HepG2 (cell line): ENCODE data around the gene SCN2A. TPM values are rescaled to one million over a fixed set of nuclear protein-coding genes. Genes with fewer than 3 reads are reported as not detected.

Source experiments
- ASH2L ChIP-seq: fragments of 300-600, 200-600 bp; sonication (generic); IDR thresholded peaks from 2 replicates; pipeline ENCODE4 v1.7.0; 2017; ENCODE audit warnings: low read depth, mild to moderate bottlenecking, moderate library complexity, mixed read lengths, low read length; ENCODE audit not compliant: insufficient read length
- ATF7 ChIP-seq, 2 experiments: fragments of 450-650 bp in 1 of 2; sonication (generic) in 1 of 2; formaldehyde crosslinking in 1 of 2; IDR thresholded peaks; 2 replicates each; pipeline versions ENCODE4 v1.4.0 to v1.6.1; 2016 to 2020; ENCODE audit warnings: antibody characterized with exemption in 1 of 2, mild to moderate bottlenecking in 1 of 2, missing genetic modification reagents in 1 of 2
- HMGA1 ChIP-seq: sonication (generic); formaldehyde crosslinking; conservative IDR thresholded peaks from 2 replicates; pipeline ENCODE4 v1.4.0; 2020; ENCODE audit warnings: missing genetic modification reagents
- HOXA5 ChIP-seq: sonication (generic); formaldehyde crosslinking; IDR thresholded peaks from 2 replicates; pipeline ENCODE4 v1.4.0; 2020; ENCODE audit warnings: missing genetic modification reagents
- HOXA9 ChIP-seq: sonication (generic); formaldehyde crosslinking; IDR thresholded peaks from 2 replicates; pipeline ENCODE4 v1.8.1; 2022; ENCODE audit warnings: missing genetic modification reagents, mild to moderate bottlenecking, moderate library complexity, borderline replicate concordance
- KDM4B ChIP-seq: sonication (generic); formaldehyde crosslinking; IDR thresholded peaks from 2 replicates; pipeline ENCODE4 v1.4.0; 2020; ENCODE audit warnings: missing genetic modification reagents
- NCOA1 ChIP-seq: sonication (generic); formaldehyde crosslinking; IDR thresholded peaks from 2 replicates; pipeline ENCODE4 v1.9.0; 2021; ENCODE audit warnings: missing genetic modification reagents
- NR2C2 ChIP-seq: sonication (generic); formaldehyde crosslinking; IDR thresholded peaks from 2 replicates; pipeline ENCODE4 v1.4.0; 2020; ENCODE audit warnings: missing genetic modification reagents, mild to moderate bottlenecking, moderate library complexity, borderline replicate concordance
- PHF5A ChIP-seq: IDR thresholded peaks from one replicate; pipeline ENCODE4 v1.6.1; 2018; ENCODE audit warnings: low read depth, missing genetic modification reagents; ENCODE audit not compliant: unreplicated experiment
- POLR2A ChIP-seq, 2 experiments: IDR thresholded peaks; 2 replicates each; pipeline ENCODE4 v1.6.1; 2011; ENCODE audit warnings: low read depth in 2 of 2, low read length in 2 of 2, mild to moderate bottlenecking in 1 of 2, moderate library complexity in 1 of 2; ENCODE audit not compliant: insufficient read depth in 1 of 2
- SMC3 ChIP-seq: IDR thresholded peaks from 2 replicates; pipeline ENCODE4 v1.6.1; 2011; ENCODE audit warnings: low read length, improper control_type of control experiment
- STAG1 ChIP-seq: sonication (generic); formaldehyde crosslinking; IDR thresholded peaks from 2 replicates; pipeline ENCODE4 v1.4.0; 2020; ENCODE audit warnings: missing genetic modification reagents
- ZNF569 ChIP-seq: sonication (generic); formaldehyde crosslinking; IDR thresholded peaks from 2 replicates; pipeline ENCODE4 v1.5.0; 2020; ENCODE audit warnings: mild to moderate bottlenecking, missing genetic modification reagents, moderate library complexity, borderline replicate concordance
- ZNF629 ChIP-seq: sonication (generic); formaldehyde crosslinking; conservative IDR thresholded peaks from 2 replicates; pipeline ENCODE4 v1.5.0; 2020; ENCODE audit warnings: missing genetic modification reagents
- ZNF850 ChIP-seq: sonication (generic); formaldehyde crosslinking; conservative IDR thresholded peaks from 2 replicates; pipeline ENCODE4 v1.9.0; 2021; ENCODE audit warnings: mild to moderate bottlenecking, missing genetic modification reagents
- ZSCAN30 ChIP-seq: sonication (generic); formaldehyde crosslinking; IDR thresholded peaks from 2 replicates; pipeline ENCODE4 v1.5.0; 2020; ENCODE audit warnings: mild to moderate bottlenecking, missing genetic modification reagents
- polyA plus RNA-seq, 8 experiments: library from polyadenylated mRNA; depleted of rRNA in 3 of 8; stranded (reverse) in 7 of 8; unstranded in 1 of 8; fragments of >200 nt; fragmentation: Illumina TruSeq in 4 of 8; extraction: Trizol in 4 of 8; gene quantifications; 2 replicates each; pipeline versions ENCODE4 v1.2.1 to v1.2.3, GENCODE V29; 2011 to 2016; ENCODE audit warnings: low read depth in 4 of 8, missing spikeins in 1 of 8, mixed read lengths in 1 of 8; ENCODE audit not compliant: insufficient read depth in 1 of 8
- total RNA-seq, 5 experiments: library from RNA; depleted of rRNA; stranded (reverse); fragments of >200 nt; fragmentation: Illumina TruSeq; extraction: Trizol; gene quantifications; 2 replicates each; pipeline ENCODE4 v1.2.3, GENCODE V29; 2016; ENCODE audit warnings: low read depth in 1 of 5
- TF ChIP-seq, protein P1 (sequence below): sonication (generic); formaldehyde crosslinking; IDR thresholded peaks from 2 replicates; pipeline ENCODE4 v1.5.1; 2020; ENCODE audit warnings: missing genetic modification reagents, mild to moderate bottlenecking, borderline replicate concordance
- TF ChIP-seq, protein P2 (sequence below): sonication (generic); formaldehyde crosslinking; conservative IDR thresholded peaks from 2 replicates; pipeline ENCODE4 v1.8.0; 2022; ENCODE audit warnings: mild to moderate bottlenecking, moderate library complexity, missing genetic modification reagents
- TF ChIP-seq, protein P3 (sequence below): sonication (generic); formaldehyde crosslinking; IDR thresholded peaks from 2 replicates; pipeline ENCODE4 v1.4.0; 2020; ENCODE audit warnings: mild to moderate bottlenecking, low read depth, missing genetic modification reagents
- TF ChIP-seq, protein P4 (sequence below), 2 experiments: sonication (generic) in 1 of 2; formaldehyde crosslinking in 1 of 2; IDR thresholded peaks; 2 replicates each; pipeline versions ENCODE4 v1.4.0 to v1.6.1; 2018 to 2020; ENCODE audit warnings: missing genetic modification reagents in 2 of 2, borderline replicate concordance in 1 of 2, low read depth in 1 of 2, mild to moderate bottlenecking in 1 of 2, missing biosample characterization in 1 of 2
- TF ChIP-seq, protein P5 (sequence below): sonication (generic); formaldehyde crosslinking; IDR thresholded peaks from 2 replicates; pipeline ENCODE4 v1.5.0; 2020; ENCODE audit warnings: mild to moderate bottlenecking, missing genetic modification reagents

Gene SCN2A
- total and polyA plus RNA-seq, 2 of the 13 experiments (the other 11 are each of a cell fraction or from before 2014, with no cell fraction given) = 0.20 to 0.30 TPM

DNA sequence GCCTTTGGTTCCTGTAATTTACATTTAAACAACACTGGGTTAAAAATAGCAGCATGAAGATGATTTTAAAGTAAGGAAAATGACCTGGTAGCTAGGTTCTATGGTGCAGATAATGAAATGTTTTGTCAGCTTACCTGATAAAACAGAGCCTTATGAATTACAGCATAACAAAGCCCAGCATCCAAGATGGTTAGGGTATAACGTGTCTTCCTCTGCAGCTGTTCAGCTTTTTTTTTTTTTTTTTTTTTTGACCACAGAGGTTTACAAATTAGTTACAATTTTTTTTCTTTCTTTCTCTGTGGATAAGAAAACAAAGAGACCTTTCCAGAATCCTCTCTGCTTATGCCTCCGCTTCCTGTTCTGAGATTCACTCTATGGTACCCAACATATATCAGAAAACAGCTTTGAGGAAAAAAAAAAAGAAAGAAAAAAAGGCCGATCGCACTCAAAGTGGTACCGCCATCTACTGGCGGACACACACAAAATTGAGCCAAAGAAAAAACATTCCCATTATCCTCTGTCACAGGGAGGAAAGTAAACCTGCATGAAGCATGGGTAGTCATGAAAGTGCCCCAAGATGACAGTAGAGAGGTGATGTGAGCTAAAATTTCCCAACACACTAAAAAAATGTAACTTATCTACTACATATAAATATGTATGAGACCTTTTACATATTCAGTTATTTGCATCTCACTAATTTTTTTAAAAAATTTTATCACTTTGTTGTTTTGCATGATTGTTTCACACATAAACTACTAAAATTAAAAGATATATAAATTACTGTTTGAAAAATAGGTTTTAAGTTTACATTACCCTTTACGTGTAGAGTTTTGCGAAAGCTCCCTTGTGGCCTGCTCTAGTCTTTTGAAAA, 35.3 kb upstream of the SCN2A start, which contains the start of gene SCN3A (continued):
- TF ChIP-seq, protein P1, sequence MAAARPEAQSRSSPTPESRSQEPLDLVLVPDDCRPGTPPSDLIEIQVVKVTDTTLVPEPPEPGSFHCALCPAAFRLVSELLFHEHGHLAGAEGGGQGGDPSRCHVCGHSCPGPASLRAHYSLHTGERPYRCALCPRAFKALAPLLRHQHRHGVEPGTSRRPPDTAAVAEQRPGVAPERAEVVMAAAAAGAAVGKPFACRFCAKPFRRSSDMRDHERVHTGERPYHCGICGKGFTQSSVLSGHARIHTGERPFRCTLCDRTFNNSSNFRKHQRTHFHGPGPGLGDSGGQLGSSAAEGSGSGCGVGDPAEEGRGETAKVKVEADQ (CRISPR knock-in tag) = no peak
- TF ChIP-seq NCOA1 (CRISPR knock-in tag) = no peak
- TF ChIP-seq ZSCAN30 (CRISPR knock-in tag) = no peak
- TF ChIP-seq, protein P2, sequence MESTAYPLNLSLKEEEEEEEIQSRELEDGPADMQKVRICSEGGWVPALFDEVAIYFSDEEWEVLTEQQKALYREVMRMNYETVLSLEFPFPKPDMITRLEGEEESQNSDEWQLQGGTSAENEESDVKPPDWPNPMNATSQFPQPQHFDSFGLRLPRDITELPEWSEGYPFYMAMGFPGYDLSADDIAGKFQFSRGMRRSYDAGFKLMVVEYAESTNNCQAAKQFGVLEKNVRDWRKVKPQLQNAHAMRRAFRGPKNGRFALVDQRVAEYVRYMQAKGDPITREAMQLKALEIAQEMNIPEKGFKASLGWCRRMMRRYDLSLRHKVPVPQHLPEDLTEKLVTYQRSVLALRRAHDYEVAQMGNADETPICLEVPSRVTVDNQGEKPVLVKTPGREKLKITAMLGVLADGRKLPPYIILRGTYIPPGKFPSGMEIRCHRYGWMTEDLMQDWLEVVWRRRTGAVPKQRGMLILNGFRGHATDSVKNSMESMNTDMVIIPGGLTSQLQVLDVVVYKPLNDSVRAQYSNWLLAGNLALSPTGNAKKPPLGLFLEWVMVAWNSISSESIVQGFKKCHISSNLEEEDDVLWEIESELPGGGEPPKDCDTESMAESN (CRISPR knock-in tag) = no peak
- no peak for TF ChIP-seq HMGA1
- TF ChIP-seq, protein P3, sequence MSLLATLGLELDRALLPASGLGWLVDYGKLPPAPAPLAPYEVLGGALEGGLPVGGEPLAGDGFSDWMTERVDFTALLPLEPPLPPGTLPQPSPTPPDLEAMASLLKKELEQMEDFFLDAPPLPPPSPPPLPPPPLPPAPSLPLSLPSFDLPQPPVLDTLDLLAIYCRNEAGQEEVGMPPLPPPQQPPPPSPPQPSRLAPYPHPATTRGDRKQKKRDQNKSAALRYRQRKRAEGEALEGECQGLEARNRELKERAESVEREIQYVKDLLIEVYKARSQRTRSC = no peak
- TF ChIP-seq, protein P4, sequence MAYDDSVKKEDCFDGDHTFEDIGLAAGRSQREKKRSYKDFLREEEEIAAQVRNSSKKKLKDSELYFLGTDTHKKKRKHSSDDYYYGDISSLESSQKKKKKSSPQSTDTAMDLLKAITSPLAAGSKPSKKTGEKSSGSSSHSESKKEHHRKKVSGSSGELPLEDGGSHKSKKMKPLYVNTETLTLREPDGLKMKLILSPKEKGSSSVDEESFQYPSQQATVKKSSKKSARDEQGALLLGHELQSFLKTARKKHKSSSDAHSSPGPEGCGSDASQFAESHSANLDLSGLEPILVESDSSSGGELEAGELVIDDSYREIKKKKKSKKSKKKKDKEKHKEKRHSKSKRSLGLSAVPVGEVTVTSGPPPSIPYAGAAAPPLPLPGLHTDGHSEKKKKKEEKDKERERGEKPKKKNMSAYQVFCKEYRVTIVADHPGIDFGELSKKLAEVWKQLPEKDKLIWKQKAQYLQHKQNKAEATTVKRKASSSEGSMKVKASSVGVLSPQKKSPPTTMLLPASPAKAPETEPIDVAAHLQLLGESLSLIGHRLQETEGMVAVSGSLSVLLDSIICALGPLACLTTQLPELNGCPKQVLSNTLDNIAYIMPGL (CRISPR knock-in tag; IDR thresholded peaks at IDR 0.05; ENCODE audit: borderline replicate concordance in 1 of 2, low read depth in 1 of 2) = no peak
- TF ChIP-seq STAG1 (CRISPR knock-in tag) = peak; percentile 92
- TF ChIP-seq, protein P5, sequence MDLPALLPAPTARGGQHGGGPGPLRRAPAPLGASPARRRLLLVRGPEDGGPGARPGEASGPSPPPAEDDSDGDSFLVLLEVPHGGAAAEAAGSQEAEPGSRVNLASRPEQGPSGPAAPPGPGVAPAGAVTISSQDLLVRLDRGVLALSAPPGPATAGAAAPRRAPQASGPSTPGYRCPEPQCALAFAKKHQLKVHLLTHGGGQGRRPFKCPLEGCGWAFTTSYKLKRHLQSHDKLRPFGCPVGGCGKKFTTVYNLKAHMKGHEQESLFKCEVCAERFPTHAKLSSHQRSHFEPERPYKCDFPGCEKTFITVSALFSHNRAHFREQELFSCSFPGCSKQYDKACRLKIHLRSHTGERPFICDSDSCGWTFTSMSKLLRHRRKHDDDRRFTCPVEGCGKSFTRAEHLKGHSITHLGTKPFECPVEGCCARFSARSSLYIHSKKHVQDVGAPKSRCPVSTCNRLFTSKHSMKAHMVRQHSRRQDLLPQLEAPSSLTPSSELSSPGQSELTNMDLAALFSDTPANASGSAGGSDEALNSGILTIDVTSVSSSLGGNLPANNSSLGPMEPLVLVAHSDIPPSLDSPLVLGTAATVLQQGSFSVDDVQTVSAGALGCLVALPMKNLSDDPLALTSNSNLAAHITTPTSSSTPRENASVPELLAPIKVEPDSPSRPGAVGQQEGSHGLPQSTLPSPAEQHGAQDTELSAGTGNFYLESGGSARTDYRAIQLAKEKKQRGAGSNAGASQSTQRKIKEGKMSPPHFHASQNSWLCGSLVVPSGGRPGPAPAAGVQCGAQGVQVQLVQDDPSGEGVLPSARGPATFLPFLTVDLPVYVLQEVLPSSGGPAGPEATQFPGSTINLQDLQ = no peak
- TF ChIP-seq ZNF850 (CRISPR knock-in tag) = no peak
- no peak for TF ChIP-seq NR2C2 (CRISPR knock-in tag)
- TF ChIP-seq PHF5A (CRISPR knock-in tag) = no peak
- no peak for TF ChIP-seq HOXA5 (CRISPR knock-in tag)
- TF ChIP-seq SMC3 = peak; percentile 92
- no peak for TF ChIP-seq ZNF569 (CRISPR knock-in tag)
- TF ChIP-seq ASH2L = peak; percentile 23
- TF ChIP-seq POLR2A (IDR thresholded peaks at IDR 0.05; ENCODE audit: insufficient read depth in 1 of 2, low read depth in 2 of 2, low read length in 2 of 2) = no peak
- no peak for TF ChIP-seq HOXA9 (CRISPR knock-in tag)
- peak; percentile 57 for TF ChIP-seq ZNF629 (CRISPR knock-in tag)
- TF ChIP-seq ATF7 (IDR thresholded peaks at IDR 0.05) = no peak
- TF ChIP-seq ATF7 (CRISPR knock-in tag; IDR thresholded peaks at IDR 0.05) = no peak
- TF ChIP-seq KDM4B (CRISPR knock-in tag) = no peak
